HepG2 (cell line): ENCODE results near the gene MYOM1. TPM values are rescaled to one million over a fixed set of nuclear protein-coding genes. Genes with fewer than 3 reads are reported as not detected.

Source experiments
- ATAC-seq: fragments of 200-7000 bp; cut with Tn5 transposase; 3 replicates; pipeline ENCODE4 v1.9.1; 2020; ENCODE audit warnings: mild to moderate bottlenecking, moderate library complexity
- BruUV-seq: library from RNA; stranded (reverse); fragments of 400-500 nt; replicated peaks from 2 replicates; lab custom pipeline; 2021; lab: Mats Ljungman, UMichigan
- CTCF ChIA-PET: fragments of 300-600 bp; formaldehyde crosslinking; extraction: SDS; loops from one replicate; lab custom pipeline; 2021; ENCODE audit warnings: low total read pairs, inconsistent platforms, low intra/inter-chr PET ratio; lab: Yijun Ruan, JAX
- POLR2A ChIA-PET: fragments of 350-600 bp; sonication (Branson Sonifier 250); formaldehyde crosslinking; loops from one replicate; lab custom pipeline; 2020; ENCODE audit warnings: antibody characterized with exemption, inconsistent platforms; lab: Yijun Ruan, JAX
- DNase-seq: peaks from one replicate; pipeline ENCODE4 v3.0.0-alpha.2; 2015; ENCODE audit warnings: low spot score
- FAIRE-seq: peaks from 3 replicates; lab custom pipeline; 2011; peaks lifted over from hg19 to GRCh38; lab: Jason Lieb, UNC
- H2AFZ ChIP-seq: one replicate; pipeline ENCODE4 v1.6.1; 2011; ENCODE audit warnings: low read length, inconsistent platforms
- H3K27ac ChIP-seq: fragments of 300-600 bp; 3 replicates; pipeline ENCODE4 v1.8.0; 2011; ENCODE audit warnings: mixed run types, mild to moderate bottlenecking, mixed read lengths, low read length, inconsistent platforms; ENCODE audit not compliant: insufficient read depth; ENCODE audit errors: extremely low read length
- H3K27me3 ChIP-seq, 2 experiments: fragments of 200-600 bp in 1 of 2; 2 replicates in 1 of 2; 3 replicates in 1 of 2; pipeline versions ENCODE4 v1.6.0 to v1.8.0; 2011; ENCODE audit warnings: low read length in 2 of 2, mild to moderate bottlenecking in 2 of 2, moderate library complexity in 2 of 2, inconsistent platforms in 1 of 2; ENCODE audit not compliant: insufficient read depth in 2 of 2, control insufficient read depth in 1 of 2
- H3K36me3 ChIP-seq, 2 experiments: fragments of 200-600 bp in 1 of 2; replicated peaks in 1 of 2; 2 replicates in 1 of 2; 3 replicates in 1 of 2; pipeline versions ENCODE4 v1.5.1 to v1.8.0; 2011; ENCODE audit warnings: low read length in 2 of 2, inconsistent platforms in 1 of 2; ENCODE audit not compliant: insufficient read depth in 2 of 2, control insufficient read depth in 1 of 2
- H3K4me1 ChIP-seq: 2 replicates; pipeline ENCODE4 v1.5.1; 2012; ENCODE audit warnings: low read length, inconsistent platforms; ENCODE audit not compliant: insufficient read depth
- H3K4me2 ChIP-seq: 2 replicates; pipeline ENCODE4 v1.6.0; 2011; ENCODE audit warnings: low read depth, low read length, inconsistent platforms
- H3K4me3 ChIP-seq, 3 experiments: fragments of 200-600 bp in 1 of 3; sonication (generic), shearing (Covaris generic) in 1 of 3; replicated peaks in 1 of 3; 2 replicates each; pipeline ENCODE4 v1.5.1; 2011 to 2016; ENCODE audit warnings: low read length in 3 of 3, inconsistent platforms in 2 of 3, low read depth in 2 of 3, mild to moderate bottlenecking in 2 of 3, control low read depth in 1 of 3, mixed read lengths in 1 of 3; ENCODE audit not compliant: insufficient read depth in 1 of 3
- H3K79me2 ChIP-seq: one replicate; pipeline ENCODE4 v1.6.1; 2011; ENCODE audit warnings: low read length, inconsistent platforms; ENCODE audit not compliant: insufficient read depth
- H3K9ac ChIP-seq: 2 replicates; pipeline ENCODE4 v1.6.0; 2011; ENCODE audit warnings: mild to moderate bottlenecking, low read depth, low read length, inconsistent platforms; ENCODE audit not compliant: insufficient read depth
- H3K9me3 ChIP-seq: 2 replicates; pipeline ENCODE4 v1.5.1; 2012; ENCODE audit warnings: mild to moderate bottlenecking, low read length
- H4K20me1 ChIP-seq: 2 replicates; pipeline ENCODE4 v1.6.0; 2011; ENCODE audit warnings: inconsistent platforms, mild to moderate bottlenecking, low read length, moderate library complexity; ENCODE audit not compliant: insufficient read depth
- MZF1 ChIP-seq: sonication (generic); formaldehyde crosslinking; IDR thresholded peaks from 2 replicates; pipeline ENCODE4 v1.8.1; 2023; ENCODE audit warnings: mild to moderate bottlenecking, missing genetic modification reagents, borderline replicate concordance
- ZFP37 ChIP-seq: sonication (generic); formaldehyde crosslinking; IDR thresholded peaks from 2 replicates; pipeline ENCODE4 v1.4.0; 2020; ENCODE audit warnings: missing genetic modification reagents, borderline replicate concordance
- WGBS: methylation state at CpG from one replicate; pipeline ENCODE4 v1.1.6; 2017; ENCODE audit warnings: low lambda C conversion rate; 5-methylcytosine and 5-hydroxymethylcytosine counted together
- in situ Hi-C: cut with HindIII; loops from 2 replicates; pipeline ENCODE4 v1.10.0; 2017; ENCODE audit warnings: low pct_unique_long_range_greater_than_20kb; ENCODE audit not compliant: extremely low pct_ligation_motif_present
- intact Hi-C: fragments of 100-400 bp; cut with micrococcal nuclease; formaldehyde crosslinking; loops from one replicate; pipeline ENCODE4 v1.10.0; 2022; ENCODE audit not compliant: unreplicated experiment
- polyA plus RNA-seq, 8 experiments: library from polyadenylated mRNA; depleted of rRNA in 3 of 8; stranded (reverse) in 7 of 8; unstranded in 1 of 8; fragments of >200 nt; fragmentation: Illumina TruSeq in 4 of 8; extraction: Trizol in 4 of 8; gene quantifications; 2 replicates each; pipeline versions ENCODE4 v1.2.1 to v1.2.3, GENCODE V29; 2011 to 2016; ENCODE audit warnings: low read depth in 4 of 8, missing spikeins in 1 of 8, mixed read lengths in 1 of 8; ENCODE audit not compliant: insufficient read depth in 1 of 8
- total RNA-seq, 5 experiments: library from RNA; depleted of rRNA; stranded (reverse); fragments of >200 nt; fragmentation: Illumina TruSeq; extraction: Trizol; gene quantifications; 2 replicates each; pipeline ENCODE4 v1.2.3, GENCODE V29; 2016; ENCODE audit warnings: low read depth in 1 of 5
- TF ChIP-seq, protein P1 (sequence below): sonication (generic); formaldehyde crosslinking; IDR thresholded peaks from 2 replicates; pipeline ENCODE4 v1.4.0; 2020; ENCODE audit warnings: missing genetic modification reagents
- TF ChIP-seq, protein P2 (sequence below): sonication (generic); formaldehyde crosslinking; IDR thresholded peaks from 2 replicates; pipeline ENCODE4 v1.9.0; 2022; ENCODE audit warnings: missing genetic modification reagents, mild to moderate bottlenecking, borderline replicate concordance

MYOM1 gene
- total and polyA plus RNA-seq, 2 of the 13 experiments (the other 11 are each of a cell fraction or from before 2014, with no cell fraction given), result 0.46 to 0.98 TPM

DNA sequence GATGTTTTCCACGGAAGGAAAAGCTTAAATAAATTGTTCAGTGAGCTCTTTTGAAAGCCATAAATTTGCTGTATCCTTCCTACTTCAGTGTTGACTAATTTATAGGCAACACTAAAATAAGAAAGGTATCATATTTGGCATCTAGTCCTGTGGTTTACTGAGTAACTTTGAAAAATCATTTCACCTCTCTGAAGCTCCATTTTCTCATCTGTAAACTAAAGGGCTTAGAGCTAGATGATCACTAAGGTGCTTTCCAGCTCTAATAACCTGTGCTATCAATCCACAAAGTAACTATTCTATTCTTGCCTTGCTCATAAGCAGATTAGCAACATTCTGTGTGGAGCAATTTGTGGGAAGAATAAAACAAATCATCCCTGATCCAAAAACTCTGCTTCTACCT, 3.6 kb upstream of the MYOM1 start:
- Histone ChIP-seq H4K20me1 (no peaks in the 10 kb centered on the region), H3K9me3 (no peaks in the 10 kb centered on the region), H3K27ac (no peak overlapping the region), H2AFZ (no peak overlapping the region), H3K4me3 (no peak overlapping the region), H3K9ac (no peak overlapping the region), H3K4me1 (peaks cover 45% of the 10 kb centered on the region), H3K4me2 (no peak overlapping the region), H3K79me2 (no peaks in the 10 kb centered on the region), H3K36me3 (no peaks in the 10 kb centered on the region), H3K27me3 (no peaks in the 10 kb centered on the region)
- DNase-seq, result no peak
- ChIA-PET CTCF (no interaction called here), POLR2A (no interaction called here)
- no peak for ATAC-seq
- no TSS peak for BruUV-seq
- intact Hi-C loops (no loop called here), in situ Hi-C loops (no loop called here)
- no peak for FAIRE-seq
- 91% methylated on average over 1 of the region's 1 CpG for WGBS
- TF ChIP-seq, protein P1, sequence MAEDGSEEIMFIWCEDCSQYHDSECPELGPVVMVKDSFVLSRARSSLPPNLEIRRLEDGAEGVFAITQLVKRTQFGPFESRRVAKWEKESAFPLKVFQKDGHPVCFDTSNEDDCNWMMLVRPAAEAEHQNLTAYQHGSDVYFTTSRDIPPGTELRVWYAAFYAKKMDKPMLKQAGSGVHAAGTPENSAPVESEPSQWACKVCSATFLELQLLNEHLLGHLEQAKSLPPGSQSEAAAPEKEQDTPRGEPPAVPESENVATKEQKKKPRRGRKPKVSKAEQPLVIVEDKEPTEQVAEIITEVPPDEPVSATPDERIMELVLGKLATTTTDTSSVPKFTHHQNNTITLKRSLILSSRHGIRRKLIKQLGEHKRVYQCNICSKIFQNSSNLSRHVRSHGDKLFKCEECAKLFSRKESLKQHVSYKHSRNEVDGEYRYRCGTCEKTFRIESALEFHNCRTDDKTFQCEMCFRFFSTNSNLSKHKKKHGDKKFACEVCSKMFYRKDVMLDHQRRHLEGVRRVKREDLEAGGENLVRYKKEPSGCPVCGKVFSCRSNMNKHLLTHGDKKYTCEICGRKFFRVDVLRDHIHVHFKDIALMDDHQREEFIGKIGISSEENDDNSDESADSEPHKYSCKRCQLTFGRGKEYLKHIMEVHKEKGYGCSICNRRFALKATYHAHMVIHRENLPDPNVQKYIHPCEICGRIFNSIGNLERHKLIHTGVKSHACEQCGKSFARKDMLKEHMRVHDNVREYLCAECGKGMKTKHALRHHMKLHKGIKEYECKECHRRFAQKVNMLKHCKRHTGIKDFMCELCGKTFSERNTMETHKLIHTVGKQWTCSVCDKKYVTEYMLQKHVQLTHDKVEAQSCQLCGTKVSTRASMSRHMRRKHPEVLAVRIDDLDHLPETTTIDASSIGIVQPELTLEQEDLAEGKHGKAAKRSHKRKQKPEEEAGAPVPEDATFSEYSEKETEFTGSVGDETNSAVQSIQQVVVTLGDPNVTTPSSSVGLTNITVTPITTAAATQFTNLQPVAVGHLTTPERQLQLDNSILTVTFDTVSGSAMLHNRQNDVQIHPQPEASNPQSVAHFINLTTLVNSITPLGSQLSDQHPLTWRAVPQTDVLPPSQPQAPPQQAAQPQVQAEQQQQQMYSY, result no peak
- TF ChIP-seq, protein P2, sequence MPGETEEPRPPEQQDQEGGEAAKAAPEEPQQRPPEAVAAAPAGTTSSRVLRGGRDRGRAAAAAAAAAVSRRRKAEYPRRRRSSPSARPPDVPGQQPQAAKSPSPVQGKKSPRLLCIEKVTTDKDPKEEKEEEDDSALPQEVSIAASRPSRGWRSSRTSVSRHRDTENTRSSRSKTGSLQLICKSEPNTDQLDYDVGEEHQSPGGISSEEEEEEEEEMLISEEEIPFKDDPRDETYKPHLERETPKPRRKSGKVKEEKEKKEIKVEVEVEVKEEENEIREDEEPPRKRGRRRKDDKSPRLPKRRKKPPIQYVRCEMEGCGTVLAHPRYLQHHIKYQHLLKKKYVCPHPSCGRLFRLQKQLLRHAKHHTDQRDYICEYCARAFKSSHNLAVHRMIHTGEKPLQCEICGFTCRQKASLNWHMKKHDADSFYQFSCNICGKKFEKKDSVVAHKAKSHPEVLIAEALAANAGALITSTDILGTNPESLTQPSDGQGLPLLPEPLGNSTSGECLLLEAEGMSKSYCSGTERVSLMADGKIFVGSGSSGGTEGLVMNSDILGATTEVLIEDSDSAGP (CRISPR knock-in tag), result no peak
- TF ChIP-seq MZF1 (CRISPR knock-in tag), result no peak
- TF ChIP-seq ZFP37 (CRISPR knock-in tag), result no peak
